Measurements from ENCODE around the gene ISY1.
A peak's percentile ranks its signal among the peaks of the same experiment; 100 is the strongest.
"Not testable (repeated sequence)": the region's sequence is repeated elsewhere in the genome, so short reads cannot be mapped to it uniquely, and the experiment has no call there.

The ISY1 gene

DNA sequence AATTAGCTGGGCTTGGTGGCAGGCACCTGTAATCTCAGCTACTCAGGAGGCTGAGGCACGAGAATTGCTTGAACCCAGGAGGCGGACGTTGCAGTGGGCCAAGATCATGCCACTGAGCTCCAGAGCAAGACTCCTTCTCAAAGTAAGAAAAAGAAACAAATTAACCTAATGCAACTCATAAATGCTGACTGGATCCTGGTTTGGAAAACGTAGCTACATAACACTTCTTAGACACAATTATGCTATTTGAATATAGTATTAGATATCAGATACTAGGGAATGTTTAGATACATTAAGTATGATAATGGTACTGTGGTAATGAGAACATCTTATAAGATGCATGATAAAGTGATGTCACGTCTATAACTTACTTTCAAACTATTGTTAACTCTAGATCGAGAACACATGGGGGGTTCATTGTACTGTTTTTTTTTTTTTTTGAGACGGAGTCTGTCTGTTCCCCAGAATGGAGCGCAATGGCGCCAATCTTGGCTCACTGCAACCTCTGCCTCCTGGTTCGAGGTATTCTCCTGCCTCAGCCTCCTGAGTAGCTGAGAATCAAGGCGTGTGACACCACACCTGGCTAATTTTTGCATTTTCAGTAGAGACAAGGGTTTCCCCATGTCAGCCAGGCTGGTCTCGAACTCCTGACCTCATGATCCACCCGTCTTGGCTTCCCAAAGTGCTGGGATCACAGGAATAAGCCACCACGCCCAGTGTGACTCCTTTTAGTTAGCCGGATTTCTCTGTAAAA lies 5.9 kb upstream of the ISY1 start:
- no peak for DNase-seq

DNA sequence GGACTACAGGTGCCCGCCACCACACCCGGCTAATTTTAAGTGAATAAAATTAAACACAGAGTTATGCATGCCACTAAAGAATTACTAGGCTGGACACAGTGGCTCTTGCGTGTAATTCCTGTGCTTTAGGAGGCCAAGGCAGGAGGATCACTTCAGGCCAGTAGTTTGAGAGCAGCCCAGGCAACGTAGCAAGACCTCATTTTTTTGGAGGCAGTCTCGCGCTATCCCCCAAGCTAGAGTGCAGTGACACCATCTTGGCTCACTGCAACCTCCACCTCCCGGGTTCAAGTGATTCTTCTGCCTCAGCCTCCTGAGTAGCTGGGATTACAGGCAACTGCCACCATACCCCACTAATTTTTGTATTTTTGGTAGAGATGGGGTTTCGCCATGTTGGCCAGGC lies 4.7 kb upstream of the ISY1 start:
- DNase-seq, result not testable (repeated sequence)

DNA sequence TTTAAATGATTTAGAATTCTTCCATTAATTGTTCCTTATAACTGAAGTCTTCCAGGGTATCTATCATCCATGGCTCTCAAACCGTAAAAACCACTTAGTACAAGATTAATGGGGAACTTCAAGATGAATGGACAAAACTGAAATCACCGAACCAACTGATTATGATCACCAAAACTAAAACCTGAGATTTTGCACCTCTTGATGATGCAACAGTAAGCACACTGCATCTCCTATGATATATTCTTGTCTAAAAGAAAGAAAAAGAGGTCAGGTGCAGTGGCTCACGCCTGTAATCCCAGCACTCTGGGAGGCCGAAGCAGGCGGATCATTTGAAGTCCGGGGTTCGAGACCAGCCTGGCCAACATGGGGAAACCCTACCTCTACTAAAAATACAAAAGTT lies 3.6 kb upstream of the ISY1 start:
- DNase-seq, result no peak

DNA sequence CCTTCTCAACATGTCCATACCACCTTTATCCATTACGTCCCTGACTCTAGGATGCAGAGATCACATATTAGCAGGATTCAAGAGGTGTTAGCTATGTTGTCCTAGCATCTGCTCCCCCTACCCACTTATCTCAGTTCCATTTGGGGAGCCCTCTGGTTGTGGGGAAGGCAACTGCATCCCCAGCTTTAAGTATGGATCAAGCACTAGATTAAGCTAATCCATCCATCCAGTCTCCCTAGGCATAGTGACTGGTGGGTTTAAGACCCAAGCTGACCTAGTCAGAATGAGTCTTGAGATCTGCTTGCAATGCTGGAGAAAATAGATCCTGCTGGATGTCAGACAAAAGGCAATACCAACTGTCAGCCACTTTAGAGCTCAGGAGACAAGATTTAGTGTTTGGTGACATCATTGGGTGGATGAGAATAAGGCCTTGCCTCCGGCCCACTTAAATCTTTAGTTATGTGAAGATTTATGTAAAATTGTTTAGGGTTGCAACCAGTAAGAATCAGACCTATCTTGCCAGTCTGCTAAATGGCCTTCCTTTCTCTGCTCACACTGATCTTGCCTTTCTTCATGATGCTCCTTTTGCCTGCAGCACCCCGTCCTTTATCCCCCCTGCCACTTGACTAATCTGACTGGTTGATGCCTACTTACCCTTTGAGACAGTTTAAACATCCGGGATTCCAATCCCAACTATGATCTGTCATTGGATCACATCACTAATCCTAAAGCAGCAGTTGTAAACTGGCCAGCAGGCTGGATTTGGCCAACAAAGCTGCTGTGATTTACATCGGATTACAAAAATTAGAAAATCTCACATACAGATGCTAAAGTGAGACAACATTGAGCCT lies 2.1 kb upstream of the ISY1 start:
- DNase-seq, result no peak

DNA sequence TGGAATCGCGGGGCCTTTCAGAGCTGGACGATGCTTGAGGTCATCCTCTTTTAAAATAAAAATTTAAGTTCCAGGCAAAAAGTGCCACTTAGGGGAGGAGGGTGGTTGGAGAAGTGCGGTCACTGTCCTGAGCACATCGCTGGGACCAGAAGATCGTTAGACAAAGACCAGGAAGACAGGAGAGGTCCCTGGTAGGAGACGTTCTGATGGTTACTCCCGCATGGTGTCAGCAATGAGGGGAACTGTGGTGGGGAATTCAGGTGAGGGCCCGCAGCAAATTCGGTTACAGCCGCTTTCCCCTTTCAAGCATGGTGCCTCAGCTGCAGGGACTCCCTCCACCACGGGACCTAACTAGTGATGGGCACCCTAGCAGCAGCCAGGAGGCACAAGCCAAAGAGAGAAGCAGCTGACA lies 1.0 kb upstream of the ISY1 start:
- no peak for DNase-seq

DNA sequence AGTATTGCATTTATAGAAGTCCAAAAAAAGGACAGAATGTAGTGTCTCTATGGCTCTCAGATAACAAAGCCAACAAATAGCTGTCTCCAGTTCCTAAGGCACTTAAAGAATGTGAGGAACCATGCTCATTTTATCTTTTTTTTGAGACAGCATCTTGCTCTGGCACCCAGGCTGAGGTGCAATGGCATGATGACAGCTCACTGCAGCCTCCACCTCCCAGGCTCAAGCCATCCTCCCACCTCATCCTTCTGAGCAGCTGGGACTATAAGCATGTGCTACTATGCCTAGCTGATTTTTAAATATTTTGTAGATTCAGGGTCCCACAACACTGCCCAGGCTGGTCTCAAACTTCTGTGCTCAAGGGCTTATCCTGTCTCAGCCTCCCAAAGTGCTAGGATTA lies 16.1 kb downstream of the ISY1 start:
- DNase-seq, result no peak

DNA sequence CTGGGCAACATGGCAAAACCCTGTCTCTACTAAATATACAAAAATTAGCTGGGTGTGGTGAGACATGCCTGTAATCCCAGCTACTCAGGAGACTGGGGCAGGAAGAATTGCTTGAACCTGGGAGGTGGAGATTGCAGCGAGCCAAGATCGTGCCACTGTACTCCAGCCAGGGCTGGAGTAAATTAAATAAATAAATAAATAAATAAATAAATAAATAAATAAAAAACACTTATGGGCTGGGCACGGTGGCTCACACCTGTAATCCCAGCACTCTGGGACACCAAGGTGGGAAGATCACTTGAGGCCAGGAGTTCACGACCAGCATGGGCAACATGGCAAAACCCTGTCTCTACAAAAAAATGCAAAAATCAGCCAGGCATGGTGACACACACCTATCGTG lies 19.9 kb downstream of the ISY1 start:
- DNase-seq, result not testable (repeated sequence)

DNA sequence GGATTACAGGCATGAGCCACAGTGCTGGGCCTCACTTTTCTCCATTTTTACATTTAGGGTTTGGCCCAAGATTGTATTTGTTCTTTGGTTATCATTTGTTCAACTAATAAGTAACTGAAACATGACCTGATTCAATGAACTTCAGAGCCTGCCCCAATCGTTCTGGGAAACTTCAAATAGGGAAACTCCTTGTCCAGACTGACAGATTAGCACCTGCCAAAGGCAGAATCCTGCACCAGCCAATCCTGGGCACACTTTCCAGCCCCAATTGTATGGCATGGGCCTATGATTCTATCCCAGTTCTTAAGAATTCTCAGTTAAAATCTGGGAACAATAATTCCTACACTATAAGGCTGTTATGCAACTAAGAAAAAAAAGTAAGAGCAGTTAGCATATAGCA lies 21.0 kb downstream of the ISY1 start:
- DNase-seq, result no peak

DNA sequence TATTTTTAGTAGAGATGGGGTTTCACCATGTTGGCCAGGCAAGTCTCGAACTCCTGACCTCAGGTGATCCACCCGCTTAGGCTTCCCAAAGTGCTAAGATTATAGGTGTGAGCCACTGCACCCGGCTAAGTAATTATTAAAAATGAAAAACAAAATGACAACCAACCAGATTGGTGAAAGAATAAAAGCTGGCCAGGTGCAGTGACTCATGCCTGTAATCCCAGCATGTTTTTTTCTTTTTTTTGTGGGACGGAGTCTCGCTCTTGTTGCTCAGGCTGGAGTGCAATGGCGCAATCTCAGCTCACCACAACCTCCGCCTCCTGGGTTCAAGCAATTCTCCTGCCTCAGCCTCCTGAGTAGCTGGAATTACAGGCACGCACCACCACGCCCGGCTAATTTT lies 24.6 kb downstream of the ISY1 start:
- not testable (repeated sequence) for DNase-seq

DNA sequence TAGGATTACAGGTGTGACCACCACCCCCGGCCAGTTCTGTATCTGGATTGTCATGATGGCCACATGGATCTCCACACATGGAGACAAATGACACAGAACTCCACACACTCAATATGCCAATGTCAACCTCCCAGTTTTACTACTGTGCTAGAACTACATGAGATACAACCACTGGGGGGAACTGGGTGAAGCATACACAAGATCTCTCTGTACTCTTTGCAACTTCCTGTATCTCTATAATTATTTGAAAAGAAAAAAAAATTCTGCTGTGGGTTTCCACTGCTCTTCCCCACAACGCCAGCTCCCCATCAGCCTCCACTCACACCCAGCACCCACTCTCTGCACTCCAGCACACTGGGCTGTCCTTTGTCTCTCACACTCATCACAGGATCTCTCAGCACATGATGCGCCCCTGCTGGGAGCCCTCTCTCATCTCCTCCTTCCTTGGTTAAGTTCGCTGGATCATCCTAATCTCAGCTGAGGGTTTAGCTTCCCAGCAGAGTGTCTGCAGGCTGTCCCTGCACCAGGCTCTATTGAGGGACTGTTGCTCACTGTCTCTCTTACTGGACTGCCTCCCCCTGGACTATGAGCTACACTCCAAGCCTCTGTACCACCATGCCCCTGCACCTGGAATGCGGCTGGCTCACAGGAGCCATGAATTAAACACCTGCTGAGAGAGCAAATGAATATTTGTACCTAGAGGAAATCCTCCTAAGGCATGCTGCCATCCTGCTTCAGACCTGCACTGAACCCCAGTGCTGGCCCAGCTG lies 28.6 kb downstream of the ISY1 start:
- DNase-seq, result no peak

DNA sequence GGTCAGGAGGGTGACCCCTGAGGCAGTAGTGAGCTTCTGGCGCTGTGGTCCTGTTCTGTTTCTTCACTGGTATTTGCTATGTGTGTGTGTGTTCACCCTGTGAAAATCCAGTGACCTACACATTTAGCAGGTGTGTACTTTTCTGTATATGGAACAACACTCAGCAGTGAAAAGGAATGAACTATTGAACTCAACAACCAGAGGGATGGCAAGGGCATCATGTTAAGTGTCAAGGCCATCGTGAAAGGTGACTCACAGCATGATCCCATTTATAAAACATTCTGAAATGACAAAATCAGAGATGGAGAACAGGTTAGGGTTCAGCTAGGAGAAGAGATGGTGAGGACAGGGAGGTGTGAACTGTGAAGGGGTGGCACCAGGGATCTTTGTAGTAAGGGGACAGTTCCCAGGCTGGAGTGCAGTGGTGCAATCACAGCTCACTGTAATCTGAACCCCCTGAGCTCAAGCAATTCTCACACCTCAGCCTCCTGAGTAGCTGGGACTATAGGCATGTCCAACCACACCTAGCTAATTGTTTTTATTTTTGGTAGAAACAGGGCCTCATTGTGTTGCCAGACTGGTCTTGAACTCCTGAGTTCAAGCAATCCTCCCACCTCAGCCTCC lies 29.3 kb downstream of the ISY1 start:
- DNase-seq, result no peak

DNA sequence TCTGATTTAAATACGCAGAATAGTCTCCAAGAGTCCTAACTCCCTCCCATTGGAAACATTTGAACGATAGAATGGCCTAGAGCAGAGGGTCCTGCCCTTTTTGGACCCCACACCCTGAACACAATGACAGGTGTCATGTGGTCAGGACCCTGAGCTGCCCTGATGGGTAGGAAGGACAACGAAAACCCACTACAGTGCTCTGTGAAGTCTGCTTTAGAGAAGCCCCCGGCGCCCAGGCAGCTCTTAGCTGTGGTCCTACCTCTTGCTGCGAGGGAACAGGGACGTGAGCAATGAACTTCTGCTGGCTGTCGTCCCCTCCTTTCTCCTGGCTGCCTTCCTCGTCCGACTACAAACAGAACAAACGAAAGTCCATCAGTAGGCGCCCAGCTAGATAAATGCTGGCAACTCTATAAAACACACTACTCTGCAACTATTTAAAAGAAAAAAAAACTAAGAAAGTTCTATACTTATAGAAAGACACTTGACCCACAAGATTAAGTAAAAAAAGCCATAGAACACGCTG lies 30.5 kb downstream of the ISY1 start:
- no peak for DNase-seq

DNA sequence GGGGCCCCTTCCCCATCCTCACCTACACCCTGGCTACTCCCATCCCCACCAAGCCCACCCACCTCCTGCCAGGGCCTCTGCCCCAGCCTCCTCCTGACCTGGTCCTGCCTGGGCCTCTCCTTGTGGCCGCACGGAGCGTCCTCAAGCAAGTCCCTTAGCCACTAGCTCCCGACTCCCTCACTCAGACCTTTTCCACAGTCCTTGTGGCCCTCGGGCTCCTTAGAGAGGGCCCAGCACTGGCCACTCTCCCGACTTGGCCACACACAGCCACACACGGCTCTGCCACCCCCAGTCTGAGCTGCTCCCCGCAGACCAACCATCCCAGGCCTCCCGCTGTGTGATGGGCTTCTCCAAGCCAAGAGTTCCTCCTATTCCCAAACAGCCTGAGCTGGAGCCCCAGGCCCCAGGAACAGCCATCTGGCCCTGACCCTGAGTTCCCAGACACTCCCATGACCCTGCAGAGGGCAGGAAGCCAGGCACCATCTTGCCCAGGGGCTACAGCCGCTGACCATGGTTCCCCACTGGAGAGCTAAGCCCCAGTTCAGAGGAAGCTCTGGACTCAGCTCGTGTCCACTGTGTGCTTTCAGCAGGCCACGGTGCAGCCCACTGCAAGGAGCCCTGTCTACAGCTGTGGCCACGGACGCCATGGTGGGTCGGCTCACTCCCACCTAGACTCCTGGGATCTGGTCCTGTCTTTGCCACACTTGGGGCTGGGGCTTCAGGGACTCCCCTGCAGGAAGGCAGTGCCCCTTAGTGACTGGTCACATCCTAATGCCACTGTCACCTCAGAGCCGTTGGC lies 32.3 kb downstream of the ISY1 start:
- no peak for DNase-seq

DNA sequence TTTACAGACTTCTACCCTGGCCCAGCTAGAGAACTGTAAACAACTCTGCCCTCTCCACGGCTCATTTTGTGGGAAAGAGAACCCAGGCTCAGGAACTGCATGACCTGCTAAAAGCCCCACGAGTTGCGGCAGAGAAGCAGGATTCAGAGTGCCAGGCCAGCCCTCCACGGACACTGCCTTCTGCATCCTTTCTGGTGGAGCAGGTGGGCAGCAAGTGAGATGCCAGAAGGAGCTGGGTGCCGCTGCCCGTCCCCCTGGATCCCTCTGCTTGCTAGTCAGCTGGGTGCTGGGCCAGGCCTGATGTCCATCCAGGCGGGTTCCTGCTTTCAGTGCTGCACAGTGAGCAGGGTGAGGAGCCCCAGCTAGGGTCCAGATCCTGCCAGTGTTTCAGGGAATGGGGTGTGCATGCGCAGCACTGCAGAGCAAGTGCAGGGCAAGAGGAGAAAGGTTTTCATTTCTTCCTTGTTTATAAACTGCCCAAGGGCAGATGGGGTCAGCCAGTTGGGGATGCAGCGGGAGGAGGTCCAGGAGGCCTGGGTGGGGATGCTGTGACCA lies 34.1 kb downstream of the ISY1 start:
- DNase-seq, result no peak

DNA sequence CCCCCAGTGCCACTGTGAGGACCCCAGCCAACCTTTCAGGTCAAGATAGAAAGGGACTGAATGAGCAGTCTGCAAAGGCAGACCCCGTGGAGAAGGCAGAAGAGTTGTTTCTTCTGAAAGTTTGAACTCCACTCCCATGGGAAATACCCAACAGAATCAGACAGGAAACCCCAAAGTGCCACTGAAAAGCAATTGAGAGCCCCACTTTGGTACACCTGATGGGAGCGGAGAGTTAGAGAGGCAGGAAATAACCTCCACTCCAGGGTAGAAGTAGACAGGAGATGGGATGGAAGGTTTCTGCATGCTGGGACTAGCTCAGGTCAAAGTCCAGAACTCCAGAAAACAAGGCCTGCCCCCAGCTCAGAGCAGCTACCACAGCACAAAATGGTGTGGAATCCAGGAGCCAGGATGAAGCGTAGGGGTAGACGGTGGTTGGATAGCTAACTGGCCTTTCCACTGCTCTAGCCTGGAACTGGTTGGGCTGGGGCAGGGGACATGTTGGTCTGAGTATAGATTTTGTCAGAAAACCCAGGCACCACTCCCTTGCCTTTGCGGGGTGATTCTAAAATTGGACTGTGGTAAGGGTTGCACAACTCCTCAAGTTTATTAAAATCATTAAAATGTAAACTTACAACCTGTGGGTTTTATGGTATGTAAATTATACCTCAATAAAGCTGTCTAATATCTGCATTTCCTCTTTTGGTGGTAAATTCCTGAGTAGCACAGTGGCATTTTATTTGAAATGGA lies 37.4 kb downstream of the ISY1 start:
- no peak for DNase-seq

DNA sequence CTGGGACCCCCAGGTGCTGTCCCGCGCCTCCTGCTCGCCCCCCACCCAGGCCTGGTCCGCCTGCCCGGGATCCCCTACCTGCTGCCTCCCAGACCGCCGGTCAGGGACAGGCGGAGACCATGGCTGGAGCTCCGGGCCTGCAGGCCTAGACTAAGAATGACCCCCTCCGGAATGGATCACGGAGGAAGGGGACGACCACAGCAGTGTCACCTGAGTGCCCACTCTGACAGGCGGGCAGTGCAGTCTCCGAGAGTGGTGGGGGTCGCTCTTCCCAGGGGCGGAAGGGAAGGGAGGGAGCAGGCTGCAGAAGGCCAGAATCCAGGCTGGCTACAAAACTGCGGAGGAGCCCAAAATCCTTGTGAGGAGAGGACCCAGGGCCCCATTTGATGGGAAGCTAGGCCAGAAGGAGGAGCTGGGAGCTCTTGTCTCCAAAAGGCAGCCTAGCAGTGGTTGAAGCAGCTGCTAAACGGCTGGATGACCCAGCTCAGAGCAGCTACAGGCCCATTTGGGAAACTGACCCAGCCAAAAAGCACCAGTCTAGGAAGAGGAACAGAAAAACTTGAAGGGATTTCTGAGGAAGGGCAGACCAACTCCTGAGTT lies 38.4 kb downstream of the ISY1 start:
- DNase-seq, result no peak

DNA sequence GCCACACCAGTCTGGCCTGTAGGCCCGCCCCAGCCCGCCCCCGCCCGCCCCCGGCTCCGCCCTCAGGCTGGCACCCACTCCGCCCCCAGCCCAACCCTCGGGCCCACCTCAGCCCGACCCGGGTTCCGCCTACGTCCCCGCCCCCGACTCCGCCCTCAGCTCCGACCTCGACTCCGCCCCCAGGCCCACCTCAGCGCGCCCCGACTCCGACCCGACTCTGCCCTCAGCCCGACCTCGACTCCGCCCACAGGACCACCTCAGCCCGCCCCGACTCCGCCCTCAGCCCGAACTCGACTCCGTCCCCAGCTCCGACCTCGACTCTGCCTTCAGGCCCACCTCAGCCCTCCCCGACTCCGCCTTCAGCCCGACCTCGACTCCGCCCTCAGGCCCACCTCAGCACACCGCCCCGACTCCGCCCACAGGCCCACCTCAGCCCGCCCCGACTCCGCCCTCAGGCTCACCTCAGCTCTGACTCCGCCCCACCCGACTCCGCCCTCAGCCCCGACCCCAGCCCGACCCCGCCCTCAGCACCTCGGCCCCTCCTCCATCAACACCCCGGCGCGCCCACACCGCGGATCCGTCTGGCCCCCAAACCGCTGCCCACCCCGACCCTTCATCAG lies 39.0 kb downstream of the ISY1 start, which contains the start of gene RAB43:
Gene RAB43, minus strand, starts transcription at position 13 of the 620 bp plus-strand sequence. CDS start 315 bp downstream, outside the sequence.
- peak; percentile 32 for DNase-seq

DNA sequence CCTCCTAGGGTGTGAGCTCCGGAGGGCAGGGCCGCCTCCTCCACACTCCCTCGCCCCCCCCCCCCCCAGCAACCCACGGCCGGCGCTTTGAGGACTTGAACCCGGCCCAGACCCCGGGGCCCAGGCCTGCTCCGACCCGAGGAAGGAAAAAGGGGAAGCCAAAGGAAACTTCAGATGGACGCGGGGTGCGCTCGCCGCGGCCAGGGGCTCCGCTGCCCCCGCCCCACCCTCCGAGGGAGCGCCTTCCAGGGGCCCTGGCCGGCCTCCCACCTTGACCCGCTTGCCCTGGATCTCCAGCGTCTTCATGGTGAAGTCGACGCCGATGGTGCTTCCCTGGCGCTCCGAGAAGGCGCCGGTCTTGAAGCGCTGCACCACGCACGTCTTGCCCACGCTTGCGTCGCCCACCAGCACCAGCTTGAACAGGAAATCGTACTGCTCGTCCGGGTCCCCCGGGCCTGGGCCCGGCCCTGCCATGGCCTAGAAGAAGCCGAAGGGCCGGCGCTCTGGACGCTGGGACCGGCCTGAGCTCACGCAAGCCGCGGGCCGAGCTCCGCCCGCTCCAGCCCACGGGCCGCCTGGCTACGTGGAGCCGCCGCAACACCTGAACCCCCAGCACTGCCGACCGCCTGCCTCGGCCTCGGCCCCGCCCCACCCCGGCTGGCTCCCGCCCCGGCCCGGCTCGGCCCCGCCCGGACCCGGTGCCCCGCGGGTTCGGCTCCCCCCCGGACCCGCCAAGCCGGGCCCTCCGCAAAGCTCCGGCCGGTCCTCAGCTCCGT lies 39.7 kb downstream of the ISY1 start:
- no peak for DNase-seq
